HEK293T (cell line): ENCODE measurements around the gene CTNNA1.

ENCODE experiments used
- CTCF ChIA-PET: fragments of 350-600 bp; formaldehyde crosslinking; extraction: SDS; loops from one replicate; lab custom pipeline; 2021; ENCODE audit warnings: antibody characterized with exemption, inconsistent platforms; lab: Yijun Ruan, JAX
- POLR2A ChIA-PET: fragments of 350-600 bp; formaldehyde crosslinking; extraction: SDS; loops from one replicate; lab custom pipeline; 2020; ENCODE audit warnings: antibody characterized with exemption, inconsistent platforms; lab: Yijun Ruan, JAX
- DNase-seq: peaks from one replicate; pipeline ENCODE4 v3.0.0; 2012; ENCODE audit warnings: mixed read lengths; ENCODE audit errors: extremely low spot score
- ARNT ChIP-seq: fragments of 450-650 bp; IDR thresholded peaks from 2 replicates; pipeline ENCODE4 v1.6.1; 2017; ENCODE audit warnings: mild to moderate bottlenecking
- BHLHE40 ChIP-seq: fragments of 450-650 bp; IDR thresholded peaks from 2 replicates; pipeline ENCODE4 v1.6.1; 2016; ENCODE audit warnings: mild to moderate bottlenecking, moderate library complexity, borderline replicate concordance
- CTBP1 ChIP-seq: fragments of 450-650 bp; IDR thresholded peaks from 2 replicates; pipeline ENCODE4 v1.6.1; 2016; ENCODE audit warnings: borderline replicate concordance
- ELF4 ChIP-seq: fragments of 450-650 bp; IDR thresholded peaks from 2 replicates; pipeline ENCODE4 v1.6.1; 2017; ENCODE audit warnings: antibody characterized with exemption
- FOXA1 ChIP-seq: fragments of 450-650 bp; IDR thresholded peaks from 2 replicates; pipeline ENCODE4 v1.6.1; 2016; ENCODE audit warnings: mild to moderate bottlenecking
- FOXK2 ChIP-seq: fragments of 450-650 bp; IDR thresholded peaks from 2 replicates; pipeline ENCODE4 v1.6.1; 2016; ENCODE audit warnings: mild to moderate bottlenecking
- FOXM1 ChIP-seq: fragments of 450-650 bp; IDR thresholded peaks from 2 replicates; pipeline ENCODE4 v1.6.1; 2017; ENCODE audit warnings: mild to moderate bottlenecking, borderline replicate concordance
- HDGF ChIP-seq: fragments of 450-650 bp; IDR thresholded peaks from 2 replicates; pipeline ENCODE4 v1.6.1; 2017; ENCODE audit warnings: antibody characterized with exemption, borderline replicate concordance
- L3MBTL2 ChIP-seq: fragments of 450-650 bp; conservative IDR thresholded peaks from 2 replicates; pipeline ENCODE4 v1.6.1; 2016; ENCODE audit warnings: mild to moderate bottlenecking
- LEF1 ChIP-seq: fragments of 450-650 bp; IDR thresholded peaks from 2 replicates; pipeline ENCODE4 v1.6.1; 2017; ENCODE audit warnings: mild to moderate bottlenecking, borderline replicate concordance
- NFRKB ChIP-seq: fragments of 450-650 bp; IDR thresholded peaks from 2 replicates; pipeline ENCODE4 v1.6.1; 2016; ENCODE audit warnings: mild to moderate bottlenecking, moderate library complexity
- SP1 ChIP-seq: fragments of 450-650 bp; IDR thresholded peaks from 2 replicates; pipeline ENCODE4 v1.6.1; 2017
- SUZ12 ChIP-seq: fragments of 450-650 bp; IDR thresholded peaks from 2 replicates; pipeline ENCODE4 v1.6.1; 2016; ENCODE audit warnings: mild to moderate bottlenecking
- TARDBP ChIP-seq: fragments of 450-650 bp; IDR thresholded peaks from 2 replicates; pipeline ENCODE4 v1.6.1; 2016
- ZNF384 ChIP-seq: fragments of 450-650 bp; IDR thresholded peaks from 2 replicates; pipeline ENCODE4 v1.6.1; 2016
- TF ChIP-seq, protein P1 (sequence below): fragments of 450-650 bp; IDR thresholded peaks from 2 replicates; pipeline ENCODE4 v1.6.1; 2016

CTNNA1 gene

DNA sequence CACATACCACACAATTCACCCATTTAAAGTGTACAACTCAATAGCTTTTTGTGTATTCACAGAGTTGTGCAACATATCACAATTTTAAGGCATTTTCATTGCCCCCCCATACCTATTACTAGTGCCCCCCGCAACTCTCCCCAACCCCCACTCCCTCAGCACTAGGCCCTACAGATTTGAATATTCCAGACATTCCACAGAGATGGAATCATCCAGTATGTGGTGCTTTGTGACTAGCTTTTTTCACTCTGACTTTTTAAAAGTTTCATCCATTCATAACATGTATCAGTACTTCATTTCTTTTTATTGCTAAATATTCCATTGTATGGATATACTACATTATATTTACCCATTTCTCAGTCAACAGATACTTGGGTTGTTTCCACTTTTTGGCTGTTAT, 224.9 kb downstream of the CTNNA1 start:
- ChIA-PET CTCF (no interaction called here), POLR2A (no interaction called here)
- TF ChIP-seq SP1 (no peak), HDGF (no peak), SUZ12 (no peak)
- DNase-seq: no peak

GRCh38 chr5:138978581-138978980, 225.4 kb downstream of the CTNNA1 start:
- no peak for DNase-seq
- ChIA-PET POLR2A (no interaction called here), CTCF (no interaction called here)
- no peak for TF ChIP-seq HDGF
- TF ChIP-seq BHLHE40: no peak
- TF ChIP-seq NFRKB: no peak
- TF ChIP-seq, protein P1, sequence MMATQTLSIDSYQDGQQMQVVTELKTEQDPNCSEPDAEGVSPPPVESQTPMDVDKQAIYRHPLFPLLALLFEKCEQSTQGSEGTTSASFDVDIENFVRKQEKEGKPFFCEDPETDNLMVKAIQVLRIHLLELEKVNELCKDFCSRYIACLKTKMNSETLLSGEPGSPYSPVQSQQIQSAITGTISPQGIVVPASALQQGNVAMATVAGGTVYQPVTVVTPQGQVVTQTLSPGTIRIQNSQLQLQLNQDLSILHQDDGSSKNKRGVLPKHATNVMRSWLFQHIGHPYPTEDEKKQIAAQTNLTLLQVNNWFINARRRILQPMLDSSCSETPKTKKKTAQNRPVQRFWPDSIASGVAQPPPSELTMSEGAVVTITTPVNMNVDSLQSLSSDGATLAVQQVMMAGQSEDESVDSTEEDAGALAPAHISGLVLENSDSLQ: no peak
- no peak for TF ChIP-seq FOXM1
- no peak for TF ChIP-seq ZNF384
- TF ChIP-seq TARDBP: no peak
- no peak for TF ChIP-seq LEF1

- ChIA-PET CTCF (no interaction called here), POLR2A (no interaction called here)
- no peak for DNase-seq
- TF ChIP-seq ELF4: no peak
- TF ChIP-seq ZNF384: no peak
- no peak for TF ChIP-seq FOXM1
- TF ChIP-seq L3MBTL2: no peak
- TF ChIP-seq, protein P1: no peak
- no peak for TF ChIP-seq FOXK2
- no peak for TF ChIP-seq CTBP1
- TF ChIP-seq SP1: no peak
Observed at GRCh38 chr5:138979684-138980280, 226.6 kb downstream of the CTNNA1 start.

DNA sequence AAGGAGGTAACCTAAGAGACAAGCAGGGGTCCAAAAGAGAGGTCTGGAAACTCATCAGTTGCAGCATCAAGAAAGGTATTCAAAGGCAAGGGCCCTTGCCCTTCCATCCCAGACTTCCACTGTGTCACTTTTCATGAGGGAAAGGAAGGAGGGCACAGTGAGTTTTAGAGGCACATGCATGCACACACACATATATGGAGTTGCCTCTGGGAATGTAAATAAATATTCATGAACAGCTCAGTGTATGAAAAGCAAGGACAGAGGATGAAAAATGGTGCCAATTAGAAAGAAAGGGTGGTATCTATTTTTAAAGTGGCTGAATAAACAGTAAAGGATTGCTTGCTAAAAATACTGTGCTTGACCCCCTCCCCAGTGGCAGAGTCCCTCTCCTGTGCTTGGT, 227.2 kb downstream of the CTNNA1 start:
- DNase-seq: no peak
- ChIA-PET POLR2A (no interaction called here), CTCF (no interaction called here)
- TF ChIP-seq CTBP1 (no peak), FOXK2 (no peak), ARNT (no peak), TARDBP (no peak)

- CTCF ChIA-PET: no interaction called here
- TF ChIP-seq FOXA1 (no peak), NFRKB (no peak), L3MBTL2 (no peak), SP1 (no peak), FOXM1 (no peak), FOXK2 (no peak), ELF4 (no peak), SUZ12 (no peak), CTBP1 (no peak), ZNF384 (no peak), ARNT (no peak), BHLHE40 (no peak), TARDBP (no peak), LEF1 (no peak), HDGF (no peak)
- TF ChIP-seq, protein P1: no peak
- no peak for DNase-seq
- POLR2A ChIA-PET: no interaction called here
Observed at GRCh38 chr5:138981131-138981530, 227.9 kb downstream of the CTNNA1 start.

DNA sequence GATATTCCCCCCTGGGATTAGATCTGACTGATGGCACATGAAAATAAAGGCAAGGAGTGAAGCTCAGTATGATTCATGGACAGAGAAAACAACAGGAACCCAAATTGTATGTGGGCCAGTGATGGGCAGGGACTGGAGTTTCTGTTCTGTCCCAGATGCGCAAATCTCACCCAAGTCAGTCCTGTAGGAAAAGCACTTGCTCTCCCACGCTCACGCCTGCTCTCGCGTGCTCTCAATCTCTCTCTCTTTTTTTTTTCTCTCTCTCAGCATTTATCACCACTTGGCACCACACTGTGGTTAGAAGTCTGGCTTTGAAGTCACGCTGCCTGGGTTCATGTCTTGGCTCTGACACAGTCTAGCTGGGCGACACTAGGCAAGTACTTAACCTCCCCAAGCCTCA, 228.4 kb downstream of the CTNNA1 start:
- POLR2A ChIA-PET: no interaction called here
- CTCF ChIA-PET: no interaction called here
- TF ChIP-seq ARNT: no peak
- TF ChIP-seq ELF4: no peak
- no peak for TF ChIP-seq FOXK2
- no peak for TF ChIP-seq BHLHE40
- no peak for TF ChIP-seq FOXM1
- no peak for TF ChIP-seq NFRKB
- no peak for TF ChIP-seq SUZ12
- TF ChIP-seq LEF1: no peak
- no peak for TF ChIP-seq HDGF
- no peak for TF ChIP-seq CTBP1
- no peak for TF ChIP-seq SP1
- no peak for TF ChIP-seq FOXA1
- no peak for TF ChIP-seq L3MBTL2
- TF ChIP-seq, protein P1: no peak
- no peak for DNase-seq
